Parietal lobe (tissue), 1 donor: Measurements from ENCODE around the gene ABHD16A. TPM values are rescaled to one million over a fixed set of nuclear protein-coding genes. Genes with fewer than 3 reads are reported as not detected.

ENCODE experiments used
- total RNA-seq: library from RNA; depleted of rRNA; stranded (reverse); fragments of >200 nt; gene quantifications from one replicate; pipeline ENCODE4 v1.2.3, GENCODE V29; 2014

ABHD16A gene
- total RNA-seq: 67.9 TPM

DNA sequence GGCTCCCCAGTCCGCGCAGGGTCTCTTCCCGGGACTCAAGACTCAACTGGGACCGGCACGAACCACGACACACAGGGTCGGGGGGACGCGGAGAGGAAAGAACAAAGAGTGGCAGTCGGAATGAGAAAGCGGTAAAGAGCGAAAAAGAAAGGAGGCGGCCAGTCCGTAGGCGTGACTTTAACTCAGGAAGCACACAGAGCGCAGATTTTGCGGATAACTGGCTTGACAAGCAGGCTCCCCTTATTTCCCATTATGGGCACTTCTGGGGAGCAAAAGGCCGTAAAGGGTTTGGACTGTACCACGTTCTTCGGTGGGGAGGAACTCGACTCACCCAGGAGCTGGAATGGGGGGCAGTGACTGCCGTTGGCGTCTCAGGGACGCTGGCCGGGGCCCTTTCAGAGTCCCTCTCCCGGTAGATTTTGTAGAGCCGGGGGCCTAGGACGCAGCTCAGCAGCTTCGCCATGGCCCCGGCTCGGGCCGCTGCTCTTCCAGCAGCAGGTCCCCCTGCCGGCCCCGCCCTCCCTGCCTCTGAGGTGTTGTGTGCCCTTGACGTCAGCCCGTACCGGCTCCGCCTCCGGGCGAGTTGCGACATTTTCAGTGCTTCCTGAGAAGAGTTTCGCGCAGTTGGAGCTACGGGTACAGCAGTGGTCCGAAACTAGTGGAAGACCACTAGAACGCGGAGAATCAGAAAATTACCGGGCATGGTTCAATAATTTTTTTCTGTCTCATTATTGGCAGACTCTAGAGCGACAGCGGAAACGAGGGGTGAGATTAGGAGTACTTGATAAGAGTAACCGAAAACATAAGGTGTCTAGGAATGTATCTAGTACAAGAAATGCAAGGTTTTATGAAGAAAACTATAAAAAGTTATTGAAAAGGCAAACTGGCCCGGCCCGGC lies at the start of gene ABHD16A:
TSS of gene ABHD16A (minus strand) at position 506 of the 898 bp plus-strand sequence. CDS start at position 463, 43 bp downstream.

DNA sequence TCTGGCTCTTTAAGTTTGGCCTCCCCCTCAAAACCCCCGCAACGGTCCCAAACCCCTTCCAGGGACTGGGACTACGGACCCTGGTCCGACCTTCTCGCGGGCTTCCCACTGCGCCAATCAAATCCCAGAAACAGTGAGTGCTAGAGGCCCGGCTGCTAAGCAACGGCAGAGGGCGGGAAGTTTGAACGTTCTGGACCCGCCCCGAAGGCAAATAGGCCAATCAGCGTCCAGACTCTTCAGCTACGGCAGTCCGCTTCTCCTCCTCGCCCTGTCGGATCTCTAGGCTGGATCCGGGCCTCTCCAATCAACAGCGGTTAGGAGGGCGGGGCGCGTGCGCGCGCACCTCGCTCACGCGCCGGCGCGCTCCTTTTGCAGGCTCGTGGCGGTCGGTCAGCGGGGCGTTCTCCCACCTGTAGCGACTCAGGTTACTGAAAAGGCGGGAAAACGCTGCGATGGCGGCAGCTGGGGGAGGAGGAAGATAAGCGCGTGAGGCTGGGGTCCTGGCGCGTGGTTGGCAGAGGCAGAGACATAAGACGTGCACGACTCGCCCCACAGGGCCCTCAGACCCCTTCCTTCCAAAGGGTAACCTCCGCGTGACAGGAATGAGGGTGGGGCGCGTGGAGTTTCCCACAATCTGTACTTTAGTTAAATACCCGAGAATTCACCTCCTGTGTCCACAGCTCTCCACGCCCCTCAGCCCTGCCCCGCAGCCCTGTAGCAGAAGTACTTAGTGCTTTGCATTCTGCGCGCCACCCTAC lies 36.7 kb upstream of the ABHD16A start, which contains the start of gene MSH5:
TSS of gene MSH5 (plus strand) at position 367 of the 758 bp plus-strand sequence. CDS start 462 bp downstream, outside the sequence.

DNA sequence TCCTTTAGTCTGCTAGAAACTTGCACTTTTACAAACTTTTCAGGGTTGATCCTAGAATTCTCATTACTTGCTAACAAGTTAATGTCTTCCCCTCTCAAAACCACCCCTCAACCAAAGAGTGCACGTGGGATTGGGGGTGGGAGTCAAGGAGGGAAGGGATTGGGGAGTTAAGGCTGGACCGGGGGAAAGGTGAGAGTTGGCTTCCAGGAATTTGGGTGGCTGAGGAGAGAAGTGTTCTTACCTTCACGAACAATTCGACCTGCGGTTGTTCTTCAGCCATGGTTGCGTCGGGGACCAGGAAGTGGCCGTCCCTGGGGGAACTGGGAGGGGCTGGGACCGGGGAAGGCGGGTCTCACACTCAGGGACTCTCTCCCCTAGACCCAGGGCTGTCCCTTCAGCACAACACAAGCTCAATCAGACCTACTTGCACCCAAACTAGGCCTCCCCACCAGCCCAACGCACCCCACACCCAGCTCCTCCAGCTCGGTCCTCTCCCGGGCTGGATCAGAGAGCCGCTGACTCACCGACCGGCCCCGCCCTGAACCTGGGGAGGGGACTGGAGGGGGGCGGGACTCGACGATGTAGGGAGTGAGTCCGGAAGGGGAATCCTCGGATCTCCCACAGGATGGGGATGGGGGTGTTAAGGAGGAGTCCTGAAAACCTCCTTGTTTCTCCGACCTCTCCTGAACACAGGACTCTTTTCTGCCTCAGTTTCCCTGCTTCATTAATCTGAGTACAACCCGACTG lies 33.1 kb upstream of the ABHD16A start, which contains the start of gene CLIC1:
TSS of gene CLIC1 (minus strand) at position 510 of the 747 bp plus-strand sequence. CDS start at position 280, 230 bp downstream.

DNA sequence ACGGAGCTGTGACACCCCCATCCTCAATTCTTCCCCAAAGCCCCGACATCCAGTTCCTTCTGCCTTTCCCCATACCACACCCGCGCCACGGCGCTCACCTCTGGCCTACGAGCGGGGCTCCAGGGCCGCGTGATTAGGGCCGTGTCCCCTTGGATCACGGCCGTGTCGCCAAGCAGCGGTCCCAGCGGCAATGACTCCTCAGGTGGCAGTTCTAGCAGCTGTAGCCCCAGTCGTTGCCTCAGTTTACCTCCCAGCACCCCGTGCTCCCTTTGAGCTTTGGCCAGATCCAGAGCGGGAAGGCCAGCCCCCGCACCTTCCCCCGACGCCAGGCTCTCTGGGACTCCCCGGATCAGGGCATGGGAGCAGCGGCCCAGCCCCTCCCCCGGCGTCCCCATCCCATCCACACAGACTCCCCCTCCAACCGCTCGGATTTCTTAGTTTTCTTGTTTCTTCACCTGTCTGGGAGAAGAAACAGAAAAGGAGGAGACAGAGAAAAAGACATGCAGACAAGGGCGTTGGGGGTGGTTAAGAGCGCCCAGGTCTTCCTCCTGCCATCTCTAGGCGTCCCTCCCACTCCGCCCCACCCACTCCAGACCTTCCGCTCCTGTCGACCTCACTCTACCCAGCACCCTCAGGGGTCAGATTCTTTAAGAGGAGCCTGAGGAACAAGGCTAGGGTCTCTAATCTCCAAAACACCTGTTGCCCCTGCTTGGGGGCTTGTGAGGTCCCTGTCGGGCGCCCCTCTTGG lies 25.8 kb upstream of the ABHD16A start, which contains the start of gene DDAH2:
TSS of gene DDAH2 (minus strand) at position 533 of the 748 bp plus-strand sequence. CDS start at position 395, 138 bp downstream.

DNA sequence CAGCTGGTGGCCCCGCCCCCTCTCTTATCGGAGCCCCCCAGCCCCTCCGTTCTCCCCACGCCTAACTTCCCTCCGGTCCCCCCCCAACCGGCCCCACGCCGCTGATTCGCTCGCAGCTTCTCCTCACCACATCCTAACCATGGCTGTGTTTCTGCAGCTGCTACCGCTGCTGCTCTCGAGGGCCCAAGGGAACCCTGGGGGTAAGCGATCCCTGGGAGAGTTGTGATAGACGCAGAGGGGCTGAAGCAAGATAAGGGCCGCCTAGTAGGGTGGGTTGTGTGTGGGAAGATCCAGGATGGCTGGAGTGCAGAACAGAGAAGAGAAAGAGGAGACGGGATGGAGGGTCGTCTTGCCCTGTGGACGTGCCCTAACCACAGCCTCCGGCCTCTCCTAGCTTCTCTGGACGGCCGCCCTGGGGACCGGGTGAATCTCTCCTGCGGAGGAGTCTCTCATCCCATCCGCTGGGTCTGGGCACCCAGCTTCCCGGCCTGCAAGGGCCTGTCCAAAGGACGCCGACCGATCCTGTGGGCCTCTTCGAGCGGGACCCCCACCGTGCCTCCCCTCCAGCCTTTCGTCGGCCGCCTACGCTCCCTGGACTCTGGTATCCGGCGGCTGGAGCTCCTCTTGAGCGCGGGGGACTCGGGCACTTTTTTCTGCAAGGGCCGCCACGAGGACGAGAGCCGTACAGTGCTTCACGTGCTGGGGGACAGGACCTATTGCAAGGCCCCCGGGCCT lies 20.3 kb upstream of the ABHD16A start, which contains the start of gene MPIG6B:
TSS of gene MPIG6B (plus strand) at position 129 of the 735 bp plus-strand sequence. CDS start at position 140, 11 bp downstream.

DNA sequence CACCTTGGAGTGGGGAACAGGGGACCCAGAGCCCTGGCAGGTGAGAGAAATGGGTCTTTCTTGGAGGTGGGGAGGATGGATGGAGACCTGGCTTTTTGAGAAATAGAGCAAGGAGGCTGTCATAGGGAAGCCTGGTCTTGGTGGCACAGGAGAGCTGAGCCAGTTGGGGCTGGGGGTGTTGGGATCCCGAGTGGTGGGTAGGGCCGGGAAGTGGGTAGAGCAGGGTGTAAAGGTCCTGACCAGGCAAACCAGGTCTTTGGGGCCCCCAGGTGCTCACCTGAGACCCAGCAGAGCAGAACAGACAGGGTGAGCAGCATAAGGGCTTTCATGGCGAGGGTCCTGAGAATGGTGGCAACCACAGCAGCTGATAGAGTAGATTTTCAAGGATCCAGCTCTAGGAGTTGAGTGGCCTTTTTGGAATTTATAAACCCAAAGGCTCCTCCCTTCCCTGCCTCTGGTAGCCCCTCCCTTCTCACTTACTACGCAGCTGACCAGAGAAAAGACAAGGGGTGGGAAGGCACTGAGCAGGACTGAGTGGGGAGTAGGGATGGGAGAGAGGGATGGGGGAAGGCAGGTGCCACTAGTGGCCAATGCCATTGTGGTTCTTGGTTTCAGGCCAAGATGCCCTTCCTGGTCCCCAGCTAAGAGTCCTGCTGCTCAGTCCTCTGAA lies 18.4 kb upstream of the ABHD16A start, which contains the start of gene LY6G6C:
TSS of gene LY6G6C (minus strand) at position 396 of the 670 bp plus-strand sequence. CDS start at position 329, 67 bp downstream.

DNA sequence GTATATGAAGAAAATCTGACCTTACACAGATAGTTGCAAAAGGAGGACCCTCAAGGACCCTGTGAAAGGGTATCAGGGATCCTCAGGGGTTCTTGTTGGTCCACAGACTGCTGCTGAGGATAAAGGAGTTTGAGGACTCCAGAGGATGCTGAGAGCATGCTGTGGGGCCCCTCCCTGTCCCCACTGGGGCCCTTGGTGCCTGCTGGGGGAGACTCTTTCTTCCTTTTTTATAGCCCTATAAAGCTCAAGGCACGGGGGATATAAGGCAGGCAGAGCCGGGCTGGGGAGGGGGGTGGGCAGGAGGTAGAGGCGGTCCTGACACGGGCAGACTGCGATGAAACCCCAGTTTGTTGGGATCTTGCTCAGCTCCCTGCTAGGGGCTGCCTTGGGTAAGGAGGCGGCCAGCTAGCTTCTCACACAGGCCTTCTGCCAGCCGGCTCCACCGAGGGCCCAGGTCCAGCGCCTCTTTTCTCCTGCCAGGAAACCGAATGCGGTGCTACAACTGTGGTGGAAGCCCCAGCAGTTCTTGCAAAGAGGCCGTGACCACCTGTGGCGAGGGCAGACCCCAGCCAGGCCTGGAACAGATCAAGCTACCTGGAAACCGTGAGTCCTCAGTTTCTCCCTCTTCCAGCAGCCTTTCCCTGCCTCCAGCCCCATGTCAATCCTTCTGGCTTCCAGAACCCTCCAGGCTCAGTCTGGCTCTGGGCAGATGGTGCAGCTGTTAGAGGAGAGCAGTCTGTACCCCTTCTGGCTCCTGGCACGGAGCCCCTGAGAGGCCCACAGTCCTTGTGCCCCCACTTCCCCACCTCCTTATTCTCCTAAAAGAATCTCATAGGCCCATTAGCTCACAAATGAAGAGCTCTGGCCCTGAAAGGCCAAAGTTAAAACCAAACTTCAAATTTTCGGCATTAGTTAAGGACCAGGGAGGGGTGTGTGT lies 12.2 kb upstream of the ABHD16A start, which contains the start of gene LY6G6D:
TSS of gene LY6G6D (plus strand) at position 327 of the 937 bp plus-strand sequence. CDS start at position 335, 8 bp downstream.

DNA sequence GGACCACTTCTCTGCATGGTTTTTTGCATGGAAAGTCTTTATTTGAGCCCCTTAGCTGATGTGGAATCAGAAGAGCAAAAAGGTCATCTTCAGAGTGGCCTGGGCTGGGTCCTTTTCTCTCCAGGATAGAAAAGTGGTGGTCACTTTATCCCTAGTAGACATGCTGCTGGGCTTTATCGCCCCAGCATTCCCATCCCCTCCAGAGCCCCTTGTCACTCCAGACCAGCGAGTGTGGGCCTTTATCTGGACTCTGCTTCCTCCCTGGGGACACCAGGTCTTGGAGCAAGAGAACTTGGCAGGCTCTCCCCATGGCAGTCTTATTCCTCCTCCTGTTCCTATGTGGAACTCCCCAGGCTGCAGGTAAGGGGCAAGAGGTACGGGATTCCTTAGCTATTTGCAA lies 3.5 kb upstream of the ABHD16A start, which contains the start of gene LY6G6F:
TSS of gene LY6G6F (plus strand) at position 268 of the 400 bp plus-strand sequence. CDS start at position 309, 41 bp downstream.

DNA sequence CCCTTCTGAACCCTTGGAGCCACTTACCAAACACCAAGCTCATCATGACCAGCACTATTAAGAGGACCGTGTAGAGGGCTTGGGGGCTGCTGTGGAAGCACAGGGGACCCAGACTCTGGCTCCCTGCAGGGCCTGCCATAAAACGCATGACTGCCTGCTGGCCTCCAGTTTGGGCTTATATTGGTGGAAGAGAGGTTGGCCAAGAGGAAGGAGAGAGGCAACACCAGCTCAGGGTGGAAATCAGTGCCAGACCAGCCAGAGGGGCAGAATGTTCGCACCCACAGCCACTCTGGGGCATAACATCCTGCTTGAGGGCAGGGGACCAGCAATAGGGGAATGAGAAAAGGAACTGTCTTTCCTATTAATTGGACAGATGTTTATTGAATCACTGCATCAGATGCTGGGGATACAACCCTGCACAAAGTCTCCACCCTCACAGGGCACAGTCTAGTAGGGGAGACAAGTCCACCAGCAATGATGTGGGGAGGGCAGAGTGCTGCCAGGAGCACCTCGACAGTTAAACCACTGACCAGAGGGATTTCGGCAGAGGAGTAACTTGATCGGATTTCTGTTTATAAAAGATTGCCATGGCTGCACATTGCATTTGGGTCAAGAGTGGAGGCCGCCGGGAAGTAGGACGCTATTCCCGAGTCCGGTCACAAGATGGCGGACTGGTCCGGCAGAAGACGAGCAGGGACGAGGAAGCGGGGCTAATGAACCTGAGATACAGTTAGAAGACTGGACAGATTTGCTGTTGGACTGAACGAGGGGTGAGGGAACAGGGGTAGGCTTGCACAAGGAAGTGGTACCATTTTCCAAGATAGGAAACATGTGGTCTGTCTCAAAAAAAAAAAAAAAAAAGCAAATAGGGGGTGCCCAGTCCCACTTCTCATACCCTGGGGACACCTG lies 22.6 kb downstream of the ABHD16A start, which contains the start of gene LY6G5C:
TSS of gene LY6G5C (minus strand) at position 842 of the 909 bp plus-strand sequence. CDS start at position 148, 694 bp downstream.

DNA sequence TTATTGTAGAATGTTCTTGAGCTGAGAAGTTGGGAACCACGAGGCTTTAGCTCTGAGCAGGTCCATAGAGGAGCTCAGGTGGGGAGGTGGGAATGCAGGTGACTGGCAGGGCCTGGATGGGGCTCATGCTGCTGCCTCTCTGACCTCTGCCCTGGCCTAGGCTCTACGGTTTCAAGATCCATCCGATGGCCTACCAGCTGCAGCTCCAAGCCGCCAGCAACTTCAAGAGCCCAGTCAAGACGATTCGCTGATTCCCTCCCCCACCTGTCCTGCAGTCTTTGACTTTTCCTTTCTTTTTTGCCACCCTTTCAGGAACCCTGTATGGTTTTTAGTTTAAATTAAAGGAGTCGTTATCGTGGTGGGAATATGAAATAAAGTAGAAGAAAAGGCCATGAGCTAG lies 33.4 kb downstream of the ABHD16A start, which contains the start of gene LY6G5B:
TSS of gene LY6G5B (plus strand) at position 301 of the 400 bp plus-strand sequence. CDS start 975 bp downstream, outside the sequence.

DNA sequence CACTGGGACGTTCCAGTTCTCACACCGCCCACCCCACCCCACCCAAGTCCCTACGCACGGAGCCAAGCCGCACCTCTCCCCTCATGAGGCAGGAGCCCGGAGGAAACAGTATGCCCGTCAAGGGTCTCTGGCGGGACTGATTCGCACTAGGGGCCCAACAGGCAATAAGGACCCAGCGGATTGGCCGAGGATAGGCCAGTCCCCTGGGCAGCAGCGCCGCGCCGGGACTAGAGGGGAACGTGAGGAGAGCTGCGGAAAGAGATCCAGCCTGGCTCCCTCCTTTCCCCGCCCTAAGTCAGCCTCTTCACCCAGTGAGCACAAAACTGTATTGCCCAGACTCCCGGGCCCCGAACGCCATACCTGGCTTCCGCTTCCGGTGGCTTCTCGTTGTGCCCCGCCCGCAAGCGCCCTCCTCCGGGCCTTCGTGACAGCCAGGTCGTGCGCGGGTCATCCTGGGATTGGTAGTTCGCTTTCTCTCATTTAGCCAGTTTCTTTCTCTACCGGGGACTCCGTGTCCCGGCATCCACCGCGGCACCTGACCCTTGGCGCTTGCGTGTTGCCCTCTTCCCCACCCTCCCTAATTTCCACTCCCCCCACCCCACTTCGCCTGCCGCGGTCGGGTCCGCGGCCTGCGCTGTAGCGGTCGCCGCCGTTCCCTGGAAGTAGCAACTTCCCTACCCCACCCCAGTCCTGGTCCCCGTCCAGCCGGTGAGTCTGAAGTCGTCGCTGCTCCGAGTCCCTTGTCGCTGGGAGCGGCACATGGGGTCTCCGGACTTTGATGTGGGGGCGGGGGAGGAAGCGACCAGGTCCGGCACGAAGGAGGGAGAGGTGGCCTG lies 37.4 kb downstream of the ABHD16A start, which contains the start of gene CSNK2B:
TSS of gene CSNK2B (plus strand) at position 580 of the 836 bp plus-strand sequence. CDS start 752 bp downstream, outside the sequence.

DNA sequence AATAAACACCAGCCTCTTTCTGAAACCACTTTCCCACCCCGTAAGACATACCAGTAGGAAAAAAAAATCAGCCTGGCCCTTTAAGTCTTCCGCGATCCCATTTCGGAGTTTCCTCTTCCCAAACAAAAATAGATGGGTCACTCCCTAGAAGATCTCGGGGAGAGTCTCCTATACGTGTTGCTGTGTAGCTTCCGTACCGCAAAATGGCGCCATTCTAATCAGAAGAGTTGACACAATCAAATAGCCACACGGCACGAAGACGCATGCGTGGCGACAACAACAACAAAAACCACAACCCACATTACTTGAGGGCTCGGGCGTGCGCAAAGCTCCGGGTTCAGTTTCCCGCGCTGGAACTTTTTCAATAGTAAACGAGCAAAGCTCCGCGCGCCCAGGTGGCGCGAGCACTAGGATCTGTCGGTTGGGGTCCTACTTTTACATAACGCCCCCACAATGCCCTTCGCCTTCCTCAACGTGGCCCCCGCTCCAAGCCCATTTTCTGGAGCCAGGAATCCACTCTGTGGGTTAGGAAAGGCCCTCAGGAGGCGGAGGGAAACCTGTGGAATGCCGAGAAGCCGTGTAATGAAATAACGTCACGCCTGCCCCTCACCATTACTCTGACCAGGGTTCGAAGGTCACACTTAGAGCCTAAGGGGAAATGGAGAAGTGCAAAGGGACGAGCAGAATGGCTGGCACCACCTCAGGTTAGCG lies 38.2 kb downstream of the ABHD16A start, which contains the start of gene GPANK1:
TSS of gene GPANK1 (minus strand) at position 208 of the 711 bp plus-strand sequence. CDS start 519 bp downstream, outside the sequence.

DNA sequence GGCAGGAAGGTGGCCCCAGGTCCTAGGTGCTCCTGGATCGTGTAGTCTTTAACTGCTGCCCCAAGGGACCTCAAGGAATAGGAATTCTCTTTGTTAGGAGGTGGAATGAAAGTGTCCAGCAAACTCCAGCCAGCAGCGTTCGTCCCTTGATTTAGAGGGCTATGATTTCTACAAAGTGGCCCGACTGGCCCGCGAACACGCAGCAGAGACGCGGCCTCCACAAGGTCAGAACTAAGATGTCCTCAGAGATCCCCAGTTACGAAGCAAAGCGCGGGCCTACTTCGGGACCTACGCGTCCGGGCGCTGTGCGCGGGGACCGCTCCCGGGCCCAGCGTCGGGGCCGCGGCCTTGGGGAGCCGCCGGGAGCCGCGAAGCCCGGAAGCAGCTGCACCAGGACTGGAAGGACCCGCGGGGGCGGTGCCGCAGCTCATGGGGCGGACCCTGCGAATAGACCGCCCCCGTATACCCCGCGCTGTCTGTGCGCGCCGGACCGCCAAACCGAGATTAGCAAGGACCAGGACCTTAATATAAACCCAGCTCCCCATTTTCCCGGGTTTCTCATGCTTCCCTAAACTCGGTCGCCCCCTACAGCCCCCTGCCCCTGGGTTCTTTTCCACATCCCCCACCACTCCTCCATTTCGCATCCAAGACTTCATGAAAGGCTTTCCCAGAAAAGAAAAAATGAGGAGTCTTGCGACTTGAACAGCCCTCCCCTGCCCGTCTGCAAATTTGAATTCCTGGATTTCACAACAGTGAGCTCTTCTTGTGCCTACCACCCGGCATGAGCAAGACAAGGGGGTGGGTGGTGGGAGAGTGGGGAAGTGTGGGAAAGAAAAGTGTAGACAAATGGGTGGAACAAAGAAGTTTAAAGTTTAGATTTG lies 42.5 kb downstream of the ABHD16A start, which contains the start of gene C6orf47:
TSS of gene C6orf47 (minus strand) at position 398 of the 881 bp plus-strand sequence. CDS start 831 bp downstream, outside the sequence.

